ENCODE data around the gene PCDHA1. TPM values are rescaled to one million over a fixed set of nuclear protein-coding genes. Genes with fewer than 3 reads are reported as not detected.

The PCDHA1 gene
- total RNA-seq, 4 donors from 2014 or later: not detected

DNA sequence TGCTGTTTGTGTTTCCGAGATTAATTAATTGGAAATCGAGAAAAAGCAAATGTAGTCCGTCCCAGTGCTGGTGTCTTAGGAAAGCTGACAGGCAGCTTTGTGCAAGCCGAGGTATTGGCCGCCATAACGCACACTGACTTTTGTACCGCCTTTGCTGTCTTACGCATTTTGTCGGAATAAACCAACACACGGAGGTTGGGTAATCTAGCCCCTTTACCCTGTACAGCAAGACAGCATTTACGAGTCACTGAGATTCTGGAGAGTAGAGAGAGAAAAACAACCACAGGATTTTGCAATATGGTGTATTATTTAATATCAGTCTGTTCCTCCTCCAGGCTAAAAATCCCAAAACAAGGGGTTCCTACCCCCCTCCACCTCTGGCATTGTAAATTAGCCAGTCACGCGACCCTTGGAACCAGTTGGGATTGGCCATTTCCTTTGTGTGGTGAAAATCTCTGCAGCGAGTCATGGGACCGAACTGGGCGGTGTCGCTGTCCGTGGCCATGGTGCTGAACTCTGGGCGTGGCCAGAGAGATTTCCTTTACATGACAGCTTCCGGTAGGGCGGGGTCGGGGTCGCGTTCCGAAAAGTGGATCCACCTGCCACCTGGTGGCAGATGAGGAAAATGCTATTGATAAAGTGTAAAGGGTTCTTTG is 255.0 kb downstream of the PCDHA1 start:
- H3K27ac ChIP-seq: peak overlapping the region; percentile 60 to 82 (median 76)
- DNase-seq (ENCODE audit: low spot score in 2 of 2): peak; percentile 88 to 94
- no peaks in the 10 kb centered on the region for H3K9me3 ChIP-seq
- peaks cover 0 to 21% (median 0%) of the 10 kb centered on the region in 4 donors for H3K4me1 ChIP-seq
- H3K36me3 ChIP-seq: no peaks in the 10 kb centered on the region
- 2 to 4% methylated on average over 25 of the region's 25 CpGs for WGBS, 2 donors
- peak overlapping the region; percentile 28 to 56 (median 38) for H3K4me3 ChIP-seq
- TF ChIP-seq EP300 (IDR thresholded peaks at IDR 0.05) (peak; percentile 44 to 93), POLR2A (IDR thresholded peaks at IDR 0.05) (peak; percentile 24 to 74), CTCF (IDR thresholded peaks at IDR 0.05) (peak; percentile 60 to 89 (median 70))
- H3K27me3 ChIP-seq: no peaks in the 10 kb centered on the region

GRCh38 chr5:141041427-141041785 is 255.5 kb downstream of the PCDHA1 start:
- no peak overlapping the region for H3K27ac ChIP-seq
- peaks cover 0 to 21% (median 0%) of the 10 kb centered on the region in 4 donors for H3K4me1 ChIP-seq
- peaks cover 0 to 2% of the 10 kb centered on the region in 2 donors for H3K27me3 ChIP-seq
- no peak for TF ChIP-seq EP300 (IDR thresholded peaks at IDR 0.05)
- TF ChIP-seq CTCF (IDR thresholded peaks at IDR 0.05): no peak
- TF ChIP-seq POLR2A (IDR thresholded peaks at IDR 0.05): no peak
- no peaks in the 10 kb centered on the region for H3K9me3 ChIP-seq
- H3K4me3 ChIP-seq: no peak overlapping the region
- no peaks in the 10 kb centered on the region for H3K36me3 ChIP-seq
- no peak for DNase-seq (ENCODE audit: low spot score in 2 of 2)
- WGBS, 2 donors: 18 to 19% methylated on average over 4 of the region's 4 CpGs

DNA sequence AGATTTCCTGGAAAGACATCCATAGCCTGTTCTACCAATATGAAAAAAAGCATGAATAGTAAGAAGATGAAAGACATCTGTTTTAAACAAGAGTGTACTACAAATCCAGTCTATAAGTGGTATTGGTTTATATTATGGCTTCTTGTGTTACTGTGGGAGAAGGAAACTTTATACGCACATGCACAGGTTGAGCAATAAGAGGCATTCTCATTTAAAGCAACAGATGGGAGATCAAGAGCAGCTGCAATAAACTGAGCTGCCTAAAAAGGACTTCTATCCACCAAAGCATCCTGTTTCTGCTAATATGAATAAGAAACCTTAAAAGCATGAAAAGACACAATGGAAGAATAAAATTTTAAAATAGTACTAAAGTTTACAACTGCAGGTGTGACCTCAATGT is 256.6 kb downstream of the PCDHA1 start:
- 64 to 68% methylated on average over 1 of the region's 1 CpG for WGBS, 2 donors
- Histone ChIP-seq H3K36me3 (no peaks in the 10 kb centered on the region), H3K4me1 (peaks cover 0 to 21% (median 0%) of the 10 kb centered on the region in 4 donors), H3K9me3 (no peaks in the 10 kb centered on the region), H3K4me3 (no peak overlapping the region), H3K27ac (no peak overlapping the region), H3K27me3 (peaks cover 0 to 2% of the 10 kb centered on the region in 2 donors)
- no peak for DNase-seq (ENCODE audit: low spot score in 2 of 2)
- TF ChIP-seq CTCF (IDR thresholded peaks at IDR 0.05) (no peak), POLR2A (IDR thresholded peaks at IDR 0.05) (no peak), EP300 (IDR thresholded peaks at IDR 0.05) (no peak)

GRCh38 chr5:141050622-141051520 is 264.9 kb downstream of the PCDHA1 start, which contains the start of gene PCDHB1:
Gene PCDHB1, plus strand, starts transcription at chr5:141051374. Its CDS starts 97 bp downstream, at chr5:141051471.
- DNase-seq (ENCODE audit: low spot score in 2 of 2): no peak
- TF ChIP-seq EP300 (IDR thresholded peaks at IDR 0.05) (no peak), POLR2A (IDR thresholded peaks at IDR 0.05) (no peak), CTCF (IDR thresholded peaks at IDR 0.05) (no peak)
- Histone ChIP-seq H3K4me1 (peaks cover 0 to 16% (median 0%) of the 10 kb centered on the region in 4 donors), H3K36me3 (no peaks in the 10 kb centered on the region), H3K27ac (no peak within 1 kb of the TSS), H3K4me3 (peak within 1 kb of the TSS; percentile 22 to 55 (median 44)), H3K27me3 (peaks cover 0 to 17% of the 10 kb centered on the region in 2 donors), H3K9me3 (no peaks in the 10 kb centered on the region)
- WGBS, 2 donors: 16 to 25% methylated on average over 20 of the region's 20 CpGs

GRCh38 chr5:141051521-141051866 is 265.6 kb downstream of the PCDHA1 start:
- Histone ChIP-seq H3K36me3 (no peaks in the 10 kb centered on the region), H3K27ac (no peak overlapping the region), H3K4me3 (peak overlapping the region; percentile 22 to 55 (median 44)), H3K27me3 (peaks cover 0 to 14% of the 10 kb centered on the region in 2 donors), H3K4me1 (peaks cover 0 to 16% (median 0%) of the 10 kb centered on the region in 4 donors), H3K9me3 (no peaks in the 10 kb centered on the region)
- TF ChIP-seq EP300 (IDR thresholded peaks at IDR 0.05) (no peak), POLR2A (IDR thresholded peaks at IDR 0.05) (no peak), CTCF (IDR thresholded peaks at IDR 0.05) (no peak)
- 3 to 13% methylated on average over 19 of the region's 19 CpGs for WGBS, 2 donors
- DNase-seq (ENCODE audit: low spot score in 2 of 2): no peak
